ENCODE measurements around the gene THPO. TPM values are rescaled to one million over a fixed set of nuclear protein-coding genes. Genes with fewer than 3 reads are reported as not detected.

Gene THPO
- total RNA-seq, 4 donors from 2014 or later = 0.13 TPM; not detected in 3

DNA sequence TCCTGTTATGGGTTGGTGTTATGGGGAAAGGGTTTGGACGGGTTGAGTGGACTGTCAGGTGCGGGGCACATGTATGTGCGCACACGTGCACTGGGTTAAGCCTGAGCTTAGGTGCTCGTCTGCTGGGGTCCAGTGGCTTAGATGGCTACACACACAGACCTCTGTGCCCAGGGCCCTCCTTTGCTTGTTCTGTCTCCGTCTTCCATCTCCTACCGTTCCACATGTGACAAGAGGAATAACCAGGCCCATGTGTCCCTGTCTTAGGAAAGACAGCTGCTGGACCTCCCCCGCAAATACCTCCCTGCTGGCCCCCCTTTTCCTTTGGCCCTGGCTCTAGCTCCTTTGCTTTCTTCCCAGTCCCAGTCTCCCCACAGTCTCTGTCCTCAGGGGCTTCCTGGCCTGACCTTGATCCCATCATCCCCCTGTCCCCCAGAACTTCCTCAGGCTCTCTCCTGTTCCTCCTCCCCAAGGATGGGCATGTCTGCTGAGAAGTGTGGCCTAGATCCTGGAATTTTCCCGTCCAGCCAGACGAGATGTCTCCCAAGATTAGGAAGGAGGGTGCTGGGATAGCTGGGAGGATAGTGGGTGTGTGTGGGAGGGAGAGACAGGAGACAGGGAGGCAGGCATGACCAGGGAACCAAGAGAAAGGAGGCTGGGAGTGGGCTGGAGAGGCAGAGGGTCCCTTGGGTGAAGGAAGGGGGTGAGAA, 797 bp upstream of the THPO start:
- H3K27me3 ChIP-seq = peaks cover 6% of the 10 kb centered on the region
- TF ChIP-seq, protein P1, sequence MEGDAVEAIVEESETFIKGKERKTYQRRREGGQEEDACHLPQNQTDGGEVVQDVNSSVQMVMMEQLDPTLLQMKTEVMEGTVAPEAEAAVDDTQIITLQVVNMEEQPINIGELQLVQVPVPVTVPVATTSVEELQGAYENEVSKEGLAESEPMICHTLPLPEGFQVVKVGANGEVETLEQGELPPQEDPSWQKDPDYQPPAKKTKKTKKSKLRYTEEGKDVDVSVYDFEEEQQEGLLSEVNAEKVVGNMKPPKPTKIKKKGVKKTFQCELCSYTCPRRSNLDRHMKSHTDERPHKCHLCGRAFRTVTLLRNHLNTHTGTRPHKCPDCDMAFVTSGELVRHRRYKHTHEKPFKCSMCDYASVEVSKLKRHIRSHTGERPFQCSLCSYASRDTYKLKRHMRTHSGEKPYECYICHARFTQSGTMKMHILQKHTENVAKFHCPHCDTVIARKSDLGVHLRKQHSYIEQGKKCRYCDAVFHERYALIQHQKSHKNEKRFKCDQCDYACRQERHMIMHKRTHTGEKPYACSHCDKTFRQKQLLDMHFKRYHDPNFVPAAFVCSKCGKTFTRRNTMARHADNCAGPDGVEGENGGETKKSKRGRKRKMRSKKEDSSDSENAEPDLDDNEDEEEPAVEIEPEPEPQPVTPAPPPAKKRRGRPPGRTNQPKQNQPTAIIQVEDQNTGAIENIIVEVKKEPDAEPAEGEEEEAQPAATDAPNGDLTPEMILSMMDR (IDR thresholded peaks at IDR 0.05) = no peak
- TF ChIP-seq POLR2A (IDR thresholded peaks at IDR 0.05) = no peak
- no peaks in the 10 kb centered on the region for H3K36me3 ChIP-seq
- intact Hi-C loops (cut with DNase I) = loop anchor here (10.0 kb wide), 1 partner anchor 166 kb away; no protein-coding TSS in a partner anchor
- no peaks in the 10 kb centered on the region for H3K9me3 ChIP-seq
- H3K4me3 ChIP-seq (replicated peaks in 1 of 3) = no peak overlapping the region
- no peak for DNase-seq
- peaks cover 7 to 25% of the 10 kb centered on the region in 2 donors for H3K4me1 ChIP-seq
- H3K27ac ChIP-seq = peak overlapping the region in 2 of 3 donors; percentile 11 to 52
- 86 to 89% methylated on average over 10 of the region's 10 CpGs for WGBS, 2 donors

DNA sequence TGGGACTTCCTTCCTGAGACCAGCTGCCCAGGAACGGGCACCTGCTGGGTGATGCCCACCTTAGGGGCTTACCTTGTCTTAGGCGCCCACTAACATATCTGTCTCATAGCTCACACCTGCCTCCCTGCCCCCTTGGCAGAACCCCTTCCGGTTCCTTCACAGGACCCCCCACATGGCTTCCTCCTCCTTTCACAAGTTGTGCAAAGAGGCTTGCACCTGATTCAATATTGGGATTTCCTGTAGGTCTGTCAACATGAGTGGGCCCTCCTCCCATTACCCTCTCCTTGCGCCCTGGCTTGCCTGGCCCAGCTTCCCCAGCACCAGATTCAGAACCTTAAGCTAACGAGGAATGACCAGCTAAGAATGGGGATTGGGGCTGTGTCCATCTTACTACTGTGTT, 633 bp downstream of the THPO start:
- Histone ChIP-seq H3K9me3 (no peaks in the 10 kb centered on the region), H3K27me3 (peaks cover 6% of the 10 kb centered on the region), H3K36me3 (no peaks in the 10 kb centered on the region), H3K4me3 (replicated peaks in 1 of 3) (no peak overlapping the region), H3K27ac (no peak overlapping the region), H3K4me1 (peaks cover 7 to 25% of the 10 kb centered on the region in 2 donors)
- no peak for DNase-seq
- WGBS, 2 donors = 77 to 82% methylated on average over 5 of the region's 5 CpGs
- intact Hi-C loops (cut with DNase I) = loop anchor here (10.0 kb wide), 1 partner anchor 167 kb away; no protein-coding TSS in a partner anchor
- TF ChIP-seq, protein P1 (IDR thresholded peaks at IDR 0.05) = no peak
- TF ChIP-seq POLR2A (IDR thresholded peaks at IDR 0.05) = no peak

DNA sequence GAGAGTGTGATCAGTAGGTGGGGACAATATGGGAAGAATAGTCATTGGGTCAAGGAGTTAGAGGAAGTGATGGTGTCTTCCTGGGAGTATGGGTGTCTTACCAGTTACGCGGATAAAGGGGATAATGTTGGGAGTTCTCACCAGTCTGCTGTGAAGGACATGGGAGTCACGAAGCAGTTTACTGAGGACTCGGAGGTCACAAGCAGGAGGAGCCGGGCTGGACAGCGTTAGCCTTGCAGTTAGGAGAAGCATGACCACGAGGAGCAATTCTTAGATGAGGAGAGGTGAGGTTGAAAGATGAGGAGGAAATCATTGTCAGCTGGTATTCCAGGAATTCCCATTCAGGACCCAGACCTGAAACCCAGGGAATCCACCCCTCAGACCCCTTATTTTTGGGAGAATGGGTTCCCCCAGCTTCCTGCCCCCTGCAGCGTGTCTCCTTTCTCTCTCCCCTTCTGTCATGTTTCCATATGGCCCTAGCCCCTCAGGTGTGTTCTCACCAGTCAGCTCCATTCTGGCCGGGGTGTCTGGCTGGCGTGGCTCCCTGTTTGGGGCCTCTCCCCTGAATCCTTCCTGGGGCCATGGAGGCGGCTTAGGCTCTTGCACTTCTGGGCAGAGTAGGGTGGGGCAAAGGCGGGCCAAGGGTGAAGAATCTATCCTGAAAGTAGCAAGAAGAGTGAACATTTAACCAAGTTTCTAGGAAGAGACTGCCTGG, 2.1 kb downstream of the THPO start:
- no peak for DNase-seq
- Histone ChIP-seq H3K9me3 (no peaks in the 10 kb centered on the region), H3K27me3 (peaks cover 3% of the 10 kb centered on the region), H3K4me1 (peaks cover 4 to 21% of the 10 kb centered on the region in 2 donors), H3K27ac (no peak overlapping the region), H3K4me3 (replicated peaks in 1 of 3) (no peak overlapping the region), H3K36me3 (no peaks in the 10 kb centered on the region)
- 80 to 85% methylated on average over 12 of the region's 12 CpGs for WGBS, 2 donors
- intact Hi-C loops (cut with DNase I) = loop anchor here (10.0 kb wide), 1 partner anchor 169 kb away; no protein-coding TSS in a partner anchor
- TF ChIP-seq POLR2A (IDR thresholded peaks at IDR 0.05) = no peak
- TF ChIP-seq, protein P1 (IDR thresholded peaks at IDR 0.05) = no peak

DNA sequence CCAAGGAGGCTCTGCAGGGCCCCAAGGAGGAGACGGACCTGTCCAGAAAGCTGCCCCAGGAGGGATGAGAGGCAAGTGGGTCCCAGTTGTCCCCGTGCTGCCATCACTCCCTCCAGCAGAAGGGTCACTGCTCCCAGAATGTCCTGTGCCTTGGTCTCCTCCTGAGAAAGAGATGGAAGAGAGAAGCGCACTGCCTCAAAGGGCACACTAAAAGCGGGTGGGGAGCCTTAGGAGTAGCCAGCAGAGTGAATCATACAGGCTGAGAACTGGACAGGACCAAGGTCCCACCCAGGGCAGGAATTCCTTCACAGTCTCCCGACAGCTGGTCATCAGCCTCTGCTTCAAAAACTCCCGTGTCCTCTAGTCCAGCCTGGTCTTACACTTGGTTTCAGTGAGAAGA, 4.6 kb downstream of the THPO start:
- WGBS, 2 donors = 79 to 85% methylated on average over 6 of the region's 6 CpGs
- no peak overlapping the region for H3K27ac ChIP-seq
- no peak overlapping the region for H3K4me3 ChIP-seq (replicated peaks in 1 of 3)
- peaks cover 14 to 23% of the 10 kb centered on the region in 2 donors for H3K4me1 ChIP-seq
- H3K36me3 ChIP-seq = peaks cover 0 to 1% of the 10 kb centered on the region in 2 donors
- TF ChIP-seq, protein P1 (IDR thresholded peaks at IDR 0.05) = no peak
- no peak for TF ChIP-seq POLR2A (IDR thresholded peaks at IDR 0.05)
- no peaks in the 10 kb centered on the region for H3K9me3 ChIP-seq
- H3K27me3 ChIP-seq = no peaks in the 10 kb centered on the region
- intact Hi-C loops (cut with DNase I) = loop anchor here (5.0 to 10.0 kb wide), 2 partner anchors 139 to 171 kb away; no protein-coding TSS in a partner anchor
- no peak for DNase-seq

Measured in thyroid gland (tissue), 4 donors.